GM21737 (cell line): ENCODE results near the gene TENT4B.
"Not testable (repeated sequence)": the region's sequence is repeated elsewhere in the genome, so short reads cannot be mapped to it uniquely, and the experiment has no call there.

Source experiments
- ATAC-seq: cut with Tn5 transposase; IDR thresholded peaks from one replicate; pipeline ENCODE4 v1.9.1; 2021; ENCODE audit warnings: mild to moderate bottlenecking, moderate library complexity; ENCODE audit not compliant: unreplicated experiment

Gene TENT4B

DNA sequence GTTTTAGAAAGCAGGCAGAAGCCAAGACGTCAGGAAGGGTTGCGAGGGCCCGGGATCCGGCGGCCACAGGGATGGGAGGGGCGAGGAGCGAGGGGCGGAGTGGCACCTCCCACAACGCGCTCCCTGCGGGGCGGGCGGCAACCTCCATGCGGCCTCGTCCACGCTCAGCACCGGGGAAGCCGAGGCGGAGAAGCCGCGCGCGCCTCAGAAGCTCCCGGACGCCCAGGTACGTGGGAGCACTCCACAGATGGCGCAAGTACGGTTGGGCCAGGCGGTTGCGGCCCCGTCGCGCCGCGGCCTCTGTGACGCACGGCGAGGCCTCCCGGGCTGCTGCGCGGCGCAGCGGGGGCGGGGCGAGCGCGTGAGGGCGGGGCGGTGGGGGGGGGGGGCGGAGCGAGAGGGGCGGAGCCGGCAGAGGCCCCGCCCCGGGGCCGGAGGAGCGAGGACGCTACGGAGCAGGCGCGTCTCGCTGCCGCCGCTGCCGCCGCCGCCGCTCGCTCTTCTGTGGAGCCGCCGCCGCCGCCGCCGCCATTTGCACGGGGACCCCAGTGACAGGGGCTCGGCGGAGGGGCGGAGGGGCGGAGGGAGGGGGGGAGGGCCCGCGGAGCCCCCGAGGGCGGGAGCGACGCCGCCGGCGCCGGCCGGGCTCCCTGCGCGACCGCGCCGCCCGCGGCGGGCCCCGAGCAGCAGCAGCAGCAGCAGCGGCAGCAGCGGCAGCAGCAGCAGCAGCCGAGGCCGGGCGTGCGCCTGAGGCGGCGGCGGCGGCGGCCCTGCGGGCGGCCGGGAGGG, at the start of gene TENT4B:
Gene TENT4B, plus strand, starts transcription at position 500 of the 789 bp plus-strand sequence. CDS start 316 bp downstream, outside the sequence.
- ATAC-seq = peak; percentile 71

DNA sequence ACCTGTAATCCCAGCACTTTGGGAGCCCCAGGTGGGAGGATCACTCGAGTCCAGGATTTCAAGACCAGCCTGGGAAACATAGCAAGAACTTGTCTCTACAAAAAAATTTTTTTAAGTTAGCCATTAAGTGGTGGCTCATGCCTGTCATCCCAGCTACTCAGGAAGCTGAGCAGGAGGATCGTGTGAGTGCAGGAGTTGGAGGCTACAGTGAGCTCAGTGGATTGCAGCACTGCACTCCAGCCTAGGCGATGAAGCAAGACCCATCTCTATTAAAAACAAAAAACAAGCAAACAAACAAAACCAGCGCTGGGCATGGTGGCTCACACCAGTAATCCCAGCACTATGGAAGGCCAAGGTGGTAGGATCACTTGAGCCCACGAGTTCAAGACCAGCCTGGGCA, 49.3 kb upstream of the TENT4B start:
- ATAC-seq = no peak

DNA sequence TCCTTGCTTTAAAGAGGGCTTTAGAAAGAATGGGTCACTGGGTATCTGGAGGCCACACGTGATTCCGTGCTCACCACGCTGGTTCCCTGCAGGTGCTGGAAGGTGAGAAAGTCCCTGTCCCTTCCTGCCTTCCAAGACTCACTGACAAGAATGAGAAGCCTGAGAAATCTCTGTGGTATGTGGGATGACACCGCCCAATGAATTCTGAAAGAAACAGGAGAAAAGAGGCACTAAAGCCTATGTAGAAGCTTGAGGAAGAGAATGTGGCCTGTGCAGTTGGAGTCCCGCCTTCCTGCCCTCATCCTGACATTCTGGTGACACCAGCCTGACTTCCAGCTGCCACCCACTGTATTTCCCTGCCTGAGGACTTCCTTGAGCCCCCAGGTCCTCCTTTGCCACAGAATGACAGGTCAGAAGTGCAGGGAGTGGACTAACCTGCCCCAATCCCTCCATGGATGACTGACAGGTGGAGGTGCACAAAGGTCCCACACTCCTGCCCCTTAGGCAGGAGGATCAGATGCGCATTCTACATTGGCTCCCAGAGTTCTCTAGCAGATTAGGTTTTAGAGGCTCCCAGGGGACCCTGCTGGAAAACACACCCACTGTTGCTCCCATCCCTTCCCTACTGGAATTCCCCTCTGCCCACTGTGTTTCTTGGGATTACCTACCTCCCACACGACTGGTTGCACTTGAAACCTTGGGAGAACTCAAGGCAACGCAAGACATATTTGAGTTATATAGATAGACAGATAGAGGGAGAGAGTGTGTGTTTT, 38.6 kb upstream of the TENT4B start:
- no peak for ATAC-seq

DNA sequence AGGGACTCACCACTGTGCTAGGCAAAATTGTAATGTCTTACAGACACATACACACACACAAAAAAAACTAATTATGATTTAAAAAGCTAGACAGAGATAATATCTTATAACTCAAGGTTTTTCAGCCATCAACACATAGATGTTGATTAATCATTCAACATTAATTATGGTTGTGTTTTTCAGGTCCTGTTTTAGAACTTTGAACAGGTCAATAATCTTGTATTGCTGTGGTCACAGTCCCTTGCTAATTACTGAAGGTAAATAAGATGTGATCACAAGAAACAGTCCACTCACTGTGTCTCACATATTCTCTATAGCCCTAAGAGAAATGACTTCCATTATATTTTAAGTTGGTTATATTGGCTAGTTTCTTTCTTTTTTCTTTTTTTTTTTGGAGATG, 32.4 kb upstream of the TENT4B start:
- no peak for ATAC-seq

DNA sequence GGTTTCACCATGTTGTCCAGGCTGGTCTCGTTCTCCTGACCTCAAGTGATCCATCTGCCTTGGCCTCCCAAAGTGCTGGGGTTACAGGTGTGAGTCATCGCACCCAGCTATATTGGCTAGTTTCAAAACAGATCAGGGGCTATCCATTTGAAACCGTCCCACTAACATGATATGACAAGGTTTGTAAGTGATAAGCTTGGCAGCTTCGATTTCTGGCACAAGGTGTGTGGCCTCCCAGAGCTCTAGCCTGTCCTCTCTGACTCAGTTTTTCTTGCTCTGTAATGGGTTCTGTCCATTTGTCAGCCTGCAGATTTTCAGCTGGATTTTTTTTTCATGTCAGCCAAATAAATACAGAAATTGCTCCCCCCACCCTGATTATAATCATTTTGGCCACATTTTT, 31.8 kb upstream of the TENT4B start:
- peak; percentile 36 for ATAC-seq

DNA sequence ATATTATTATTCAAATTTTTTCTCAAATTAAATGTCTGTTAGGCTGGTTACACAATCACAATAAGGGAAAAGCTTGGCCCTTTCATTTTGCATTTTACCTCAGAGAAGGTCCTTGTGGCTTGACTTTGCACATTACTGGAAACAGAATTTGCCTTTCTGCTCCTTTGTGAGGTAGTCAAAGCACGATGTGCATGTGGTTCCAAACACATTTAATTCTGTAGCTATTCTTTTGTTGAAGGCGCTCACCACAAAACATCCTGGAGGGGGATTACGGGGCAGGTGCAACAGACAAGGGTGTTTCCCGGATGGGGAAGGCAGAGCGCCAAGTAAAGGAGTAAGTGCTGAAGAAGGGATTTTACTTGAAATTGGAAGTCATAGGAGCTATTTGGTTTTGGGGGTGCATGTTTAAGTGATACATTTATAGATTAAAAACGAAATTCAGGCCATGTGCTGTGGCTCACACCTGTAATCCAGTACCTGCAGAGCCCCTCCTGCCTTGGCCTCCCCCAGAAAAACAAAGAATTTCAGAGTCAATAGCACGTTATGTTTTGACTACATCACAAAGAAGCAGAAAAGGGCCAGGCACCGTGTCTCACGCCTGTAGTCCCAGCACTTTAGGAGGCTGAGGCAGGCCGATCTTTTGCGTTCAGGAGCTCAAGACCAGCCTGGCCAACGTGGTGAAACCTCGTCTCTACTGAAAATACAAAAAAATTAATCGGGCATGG, 31.2 kb upstream of the TENT4B start:
- ATAC-seq = peak; percentile 61

DNA sequence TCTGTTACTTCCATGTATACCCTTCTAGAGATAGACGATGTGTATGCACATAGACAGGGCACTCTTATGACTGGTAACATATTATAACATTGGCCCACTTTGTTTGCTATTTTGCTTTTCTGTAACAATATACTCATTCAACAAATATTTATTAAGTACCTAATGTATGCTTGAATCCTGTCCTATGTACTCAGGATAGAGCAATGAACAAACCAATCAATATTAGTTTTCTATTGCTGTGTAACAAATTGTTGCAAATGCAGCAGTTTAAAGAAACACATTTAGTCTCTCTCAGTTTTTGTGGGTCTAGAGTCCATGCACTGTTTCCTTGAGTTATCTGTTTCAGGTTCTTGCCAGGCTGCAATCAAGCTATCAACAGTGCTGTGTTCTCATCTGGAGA, 29.7 kb upstream of the TENT4B start:
- ATAC-seq = no peak

DNA sequence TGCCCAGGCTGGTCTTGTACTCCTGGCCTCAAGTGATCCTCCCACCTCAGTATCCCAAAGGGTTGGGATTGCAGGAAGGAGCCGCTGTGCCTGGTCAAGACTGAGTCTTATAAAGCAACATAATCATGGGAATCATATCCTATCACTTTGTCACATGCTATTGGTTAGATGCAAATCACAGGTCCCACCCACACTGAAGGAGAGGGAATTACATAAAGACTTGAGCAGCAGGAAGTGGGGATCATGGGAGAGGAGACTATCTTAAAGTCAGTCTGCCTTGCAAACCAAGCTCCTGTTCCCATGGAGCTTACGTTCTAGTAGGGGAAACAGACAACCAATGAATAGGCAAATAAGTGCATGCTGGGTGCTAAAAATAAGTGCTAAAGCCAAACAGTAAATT, 28.3 kb upstream of the TENT4B start:
- no peak for ATAC-seq

DNA sequence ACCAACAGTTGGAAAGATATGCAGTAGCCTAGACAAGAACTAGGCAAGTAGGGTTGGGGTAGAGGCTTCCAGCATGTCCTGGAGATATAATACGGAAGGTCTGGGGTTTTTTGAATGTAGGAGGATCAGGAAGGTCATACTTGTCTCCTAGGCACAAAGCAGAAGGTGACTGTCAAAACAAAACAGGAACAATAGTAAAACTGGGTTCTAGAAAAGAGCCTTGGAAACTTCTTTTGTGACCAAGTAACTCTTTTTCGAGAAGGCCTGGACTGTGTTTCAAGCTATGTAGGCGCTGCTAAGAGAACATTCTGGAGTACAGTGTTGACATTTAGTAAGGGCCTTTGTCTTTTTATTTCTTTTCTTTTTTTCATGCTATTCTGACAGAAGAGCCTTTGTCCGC, 26.9 kb upstream of the TENT4B start:
- no peak for ATAC-seq

DNA sequence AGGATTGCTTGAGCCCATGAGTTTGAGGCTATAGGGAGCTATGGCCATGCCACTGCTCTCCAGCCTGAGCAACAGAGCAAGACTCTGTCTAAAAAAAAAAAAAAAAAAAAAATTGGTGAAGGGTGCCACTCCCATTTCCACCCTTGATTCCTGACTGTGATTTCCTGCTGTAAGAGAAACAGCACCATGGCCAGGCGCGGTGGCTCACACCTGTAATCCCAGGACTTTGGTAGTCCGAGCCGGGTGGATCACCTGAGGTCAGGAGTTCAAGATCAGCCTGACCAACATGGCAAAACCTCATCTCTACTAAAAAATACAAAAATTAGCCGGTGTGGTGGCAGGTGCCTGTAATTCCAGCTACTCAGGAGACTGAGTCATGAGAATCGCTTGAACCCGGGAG, 20.5 kb upstream of the TENT4B start:
- not testable (repeated sequence) for ATAC-seq

DNA sequence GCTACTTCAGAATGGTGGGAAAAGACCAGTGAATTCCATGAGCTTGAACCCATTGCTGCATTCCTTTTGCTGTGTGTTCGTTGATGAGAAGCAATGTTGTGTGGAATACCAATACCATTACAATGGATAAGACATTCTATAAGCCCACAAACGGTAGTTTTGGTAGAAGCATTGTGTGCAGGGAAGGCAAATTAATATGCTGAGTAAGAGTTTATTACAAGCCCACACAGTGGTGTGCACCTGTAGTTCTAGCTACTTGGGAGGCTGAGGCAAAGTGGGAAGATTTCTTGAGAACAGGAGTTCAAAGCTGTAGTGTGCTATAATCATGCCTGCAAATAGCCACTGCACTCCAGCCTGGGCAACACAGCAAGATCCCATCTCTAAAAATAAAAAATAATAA, 19.9 kb upstream of the TENT4B start:
- no peak for ATAC-seq

DNA sequence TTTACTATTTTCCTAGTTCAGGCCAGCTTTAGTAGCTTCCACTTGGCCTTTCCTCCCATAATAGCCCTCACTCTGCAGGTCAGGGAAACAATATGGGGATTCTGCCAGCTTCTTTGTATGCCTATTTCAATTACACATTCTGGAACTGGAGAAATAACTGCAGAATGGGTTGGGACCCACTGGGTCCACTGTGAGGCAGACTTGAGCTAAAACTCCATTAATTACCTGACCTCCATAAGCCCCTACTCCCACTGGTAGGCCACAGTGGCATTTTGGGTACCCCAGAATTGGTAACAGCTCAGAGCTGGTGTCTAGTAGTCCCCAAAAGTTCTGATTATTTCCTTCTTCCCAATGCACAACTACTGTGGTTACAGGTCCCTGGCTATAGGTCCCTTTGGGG, 16.7 kb upstream of the TENT4B start:
- no peak for ATAC-seq

DNA sequence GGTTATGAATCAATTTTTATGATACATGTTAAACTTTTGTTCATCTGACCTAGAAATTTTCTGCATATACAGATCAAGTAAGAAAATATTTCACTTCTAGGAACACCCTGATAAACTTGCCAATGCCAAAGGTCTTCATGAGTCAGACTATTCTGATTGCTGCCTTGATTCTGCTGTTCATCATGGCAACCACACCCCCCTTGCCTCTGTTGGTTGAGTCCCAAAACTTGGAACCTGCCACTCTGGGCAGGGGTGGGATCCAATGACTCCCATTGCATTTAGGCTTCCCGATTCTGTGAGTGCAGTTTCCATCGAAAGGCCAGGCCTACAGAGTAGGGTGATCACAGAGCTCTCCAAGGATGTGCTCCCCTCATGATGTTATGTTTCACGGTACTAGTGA, 15.8 kb upstream of the TENT4B start:
- ATAC-seq = no peak

DNA sequence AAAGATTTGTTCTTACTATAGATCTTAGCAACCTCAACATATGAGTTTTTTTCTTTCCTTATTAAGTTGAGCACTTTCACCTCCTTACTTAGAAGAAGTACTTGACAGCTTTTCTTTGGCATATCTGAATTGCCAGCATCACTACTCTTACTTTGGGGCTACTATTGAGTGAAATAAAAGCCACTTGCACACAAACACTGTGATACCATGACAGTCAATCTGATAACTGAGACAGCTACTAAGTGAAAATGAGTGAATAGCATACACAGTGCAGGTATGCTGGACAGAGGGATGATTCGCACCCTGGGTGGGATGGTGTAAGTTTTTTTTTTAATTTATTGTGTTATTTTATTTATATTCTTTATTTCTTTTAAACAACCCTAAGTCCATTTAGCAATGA, 13.5 kb upstream of the TENT4B start:
- no peak for ATAC-seq

DNA sequence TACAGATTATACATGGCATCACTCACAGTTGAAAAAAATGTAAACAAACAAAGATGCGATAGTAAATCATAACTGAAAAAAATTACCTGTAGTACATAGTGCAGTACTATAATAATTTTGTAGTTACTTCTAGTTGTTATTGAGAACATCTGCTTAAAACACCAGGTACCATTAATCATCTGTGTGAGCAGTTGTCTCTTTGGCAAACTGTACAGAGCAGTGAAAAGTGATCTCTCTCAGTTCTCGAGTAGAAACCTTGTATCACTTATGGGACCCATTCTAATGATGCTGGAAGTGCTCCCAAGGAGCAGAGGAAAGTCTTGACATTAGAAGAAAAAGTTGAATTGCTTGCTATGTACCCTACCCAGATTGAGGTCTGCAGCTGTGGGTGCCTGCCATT, 8.9 kb upstream of the TENT4B start:
- ATAC-seq = no peak

DNA sequence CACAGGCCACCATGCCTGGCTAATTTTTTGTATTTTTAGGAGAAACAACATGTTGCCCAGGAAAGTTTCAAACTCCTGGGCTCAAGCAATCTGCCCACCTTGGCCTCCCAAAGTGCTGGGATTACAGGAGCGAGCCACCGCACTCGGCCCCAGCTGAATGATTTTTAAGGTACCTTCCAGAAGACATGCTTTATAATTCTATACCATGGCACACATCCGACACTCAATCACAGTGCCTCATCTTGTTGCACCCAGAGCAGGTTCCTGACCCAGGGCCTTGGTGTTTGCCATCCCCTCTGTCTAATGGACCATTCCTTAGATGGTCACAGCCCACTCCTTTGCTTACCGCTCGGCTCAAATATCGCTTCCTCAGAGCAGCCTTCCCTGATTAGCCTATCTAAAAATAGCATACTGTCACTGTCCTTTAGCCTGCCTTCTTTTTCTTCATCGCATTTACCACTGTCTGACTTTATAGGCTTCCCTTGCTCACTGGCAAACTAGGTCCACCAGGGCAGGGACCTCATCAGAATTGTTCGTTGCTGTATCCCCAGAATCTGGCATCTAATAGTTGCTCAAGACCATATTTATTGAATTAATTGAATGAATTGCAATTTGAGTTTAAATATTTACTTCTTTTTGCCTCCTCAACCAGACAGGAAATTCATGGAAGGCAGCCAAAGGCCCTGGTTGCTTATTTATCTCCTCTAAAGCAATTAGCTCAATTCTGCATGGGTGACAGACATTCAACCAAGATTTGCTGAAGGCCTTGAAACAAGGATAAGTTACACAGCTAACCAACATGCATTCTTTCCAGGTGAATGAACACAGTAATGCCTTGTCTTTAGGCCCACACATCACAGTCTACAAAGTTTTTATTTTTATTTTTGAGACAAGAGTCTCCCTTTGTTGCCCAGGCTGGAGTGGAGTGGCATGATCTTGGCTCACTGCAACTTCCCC, 6.3 kb upstream of the TENT4B start:
- ATAC-seq = no peak

DNA sequence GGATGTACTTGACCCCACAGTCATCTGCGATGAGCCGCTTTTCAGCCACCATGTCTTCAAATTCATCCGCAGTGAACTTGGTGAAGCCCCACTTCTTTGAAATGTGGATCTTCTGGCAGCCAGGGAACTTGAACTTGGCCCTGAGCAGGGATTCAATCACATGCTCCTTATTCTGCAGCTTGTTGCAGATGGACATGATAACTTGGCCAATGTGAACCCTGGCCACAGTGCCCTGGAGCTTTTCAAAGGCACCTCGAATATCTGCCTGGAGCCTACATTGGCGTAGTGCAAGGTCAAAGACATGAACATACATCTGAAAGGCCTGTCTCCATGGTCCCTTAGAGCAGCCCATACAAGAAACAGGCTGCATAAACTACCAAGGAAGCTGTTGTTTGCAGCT, 1.8 kb upstream of the TENT4B start:
- no peak for ATAC-seq

DNA sequence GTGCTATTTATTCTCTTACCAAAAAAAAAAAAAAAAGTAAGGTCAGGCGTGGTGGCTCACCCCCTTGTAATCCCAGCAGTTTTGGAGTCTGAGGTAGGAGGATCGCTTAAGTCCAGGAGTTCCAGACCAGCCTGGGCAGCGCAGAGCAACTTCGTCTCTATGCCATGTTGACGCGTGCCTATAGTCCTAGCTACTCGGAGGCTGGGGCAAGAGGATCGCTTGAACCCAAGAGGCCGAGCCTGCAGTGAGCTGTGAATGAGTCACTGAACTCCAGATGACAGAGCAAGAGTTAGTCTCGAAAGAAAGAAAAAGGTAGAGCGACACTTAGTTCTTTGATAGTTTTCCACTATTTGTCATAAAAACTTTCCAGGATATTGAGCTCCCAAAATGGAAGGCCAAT, 1.4 kb upstream of the TENT4B start:
- ATAC-seq = no peak

DNA sequence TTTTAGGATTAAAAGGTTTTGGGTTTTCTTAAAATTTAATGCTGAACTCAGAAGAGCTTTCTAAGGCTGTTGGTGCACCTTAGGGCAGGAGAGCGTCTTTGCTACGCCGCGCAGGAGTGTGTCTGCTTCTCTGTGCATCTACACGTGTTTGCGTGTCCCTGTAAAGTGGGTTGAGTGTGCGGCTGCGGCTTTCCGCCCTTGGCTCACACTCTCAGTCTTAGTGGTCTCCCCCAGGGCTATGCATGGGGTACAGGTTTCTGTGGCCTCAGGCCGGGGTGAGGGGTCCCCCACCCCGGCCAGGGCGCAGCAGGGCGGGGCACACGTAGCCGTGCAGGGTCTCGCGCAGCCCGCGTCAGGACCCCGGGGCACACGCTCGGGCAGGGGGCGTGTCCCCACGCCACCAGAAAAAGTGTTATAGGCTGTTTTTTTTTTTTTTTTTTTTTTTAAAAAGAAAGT, 727 bp upstream of the TENT4B start:
- ATAC-seq = peak; percentile 48

DNA sequence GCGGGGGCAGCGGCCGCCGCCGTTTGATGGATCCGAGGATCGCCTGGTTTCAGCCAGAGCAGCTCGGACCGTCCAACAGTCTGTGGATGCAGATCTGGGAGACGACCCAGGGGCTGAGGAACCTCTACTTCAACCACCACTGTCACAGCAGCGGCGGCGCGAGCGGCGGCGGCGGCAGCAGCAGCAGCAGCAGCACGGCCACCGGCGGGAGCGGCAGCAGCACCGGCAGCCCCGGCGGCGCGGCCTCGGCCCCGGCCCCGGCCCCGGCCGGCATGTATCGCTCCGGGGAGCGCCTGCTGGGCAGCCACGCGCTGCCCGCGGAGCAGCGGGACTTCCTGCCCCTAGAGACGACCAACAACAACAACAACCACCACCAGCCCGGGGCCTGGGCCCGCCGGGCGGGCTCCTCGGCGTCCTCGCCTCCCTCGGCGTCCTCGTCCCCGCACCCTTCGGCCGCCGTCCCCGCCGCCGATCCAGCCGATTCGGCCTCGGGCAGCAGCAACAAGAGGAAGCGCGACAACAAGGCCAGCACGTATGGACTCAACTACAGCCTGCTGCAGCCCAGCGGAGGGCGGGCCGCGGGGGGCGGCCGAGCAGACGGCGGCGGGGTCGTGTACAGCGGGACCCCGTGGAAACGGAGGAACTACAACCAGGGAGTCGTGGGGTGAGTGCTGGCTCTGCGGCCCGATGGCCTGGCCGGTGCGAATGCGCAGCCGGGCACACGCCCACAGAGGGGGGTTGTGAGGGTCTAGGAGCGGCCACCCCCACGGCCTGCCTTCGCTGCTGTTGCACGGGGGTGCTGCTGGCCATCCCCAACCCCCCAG, 702 bp downstream of the TENT4B start:
- ATAC-seq = peak; percentile 24
